HepG2 (cell line): ENCODE measurements around the gene MPG. TPM values are rescaled to one million over a fixed set of nuclear protein-coding genes. Genes with fewer than 3 reads are reported as not detected.
"Not testable (repeated sequence)": the region's sequence is repeated elsewhere in the genome, so short reads cannot be mapped to it uniquely, and the experiment has no call there.

Experiments used
- ATAC-seq: fragments of 200-7000 bp; cut with Tn5 transposase; 3 replicates; pipeline ENCODE4 v1.9.1; 2020; ENCODE audit warnings: mild to moderate bottlenecking, moderate library complexity
- BruUV-seq: library from RNA; stranded (reverse); fragments of 400-500 nt; replicated peaks from 2 replicates; lab custom pipeline; 2021; lab: Mats Ljungman, UMichigan
- CTCF ChIA-PET: fragments of 300-600 bp; formaldehyde crosslinking; extraction: SDS; loops from one replicate; lab custom pipeline; 2021; ENCODE audit warnings: low total read pairs, inconsistent platforms, low intra/inter-chr PET ratio; lab: Yijun Ruan, JAX
- POLR2A ChIA-PET: fragments of 350-600 bp; sonication (Branson Sonifier 250); formaldehyde crosslinking; loops from one replicate; lab custom pipeline; 2020; ENCODE audit warnings: antibody characterized with exemption, inconsistent platforms; lab: Yijun Ruan, JAX
- DNase-seq: peaks from one replicate; pipeline ENCODE4 v3.0.0-alpha.2; 2015; ENCODE audit warnings: low spot score
- FAIRE-seq: peaks from 3 replicates; lab custom pipeline; 2011; peaks lifted over from hg19 to GRCh38; lab: Jason Lieb, UNC
- H2AFZ ChIP-seq: one replicate; pipeline ENCODE4 v1.6.1; 2011; ENCODE audit warnings: low read length, inconsistent platforms
- H3K27ac ChIP-seq: fragments of 300-600 bp; 3 replicates; pipeline ENCODE4 v1.8.0; 2011; ENCODE audit warnings: mixed run types, mild to moderate bottlenecking, mixed read lengths, low read length, inconsistent platforms; ENCODE audit not compliant: insufficient read depth; ENCODE audit errors: extremely low read length
- H3K27me3 ChIP-seq, 2 experiments: fragments of 200-600 bp in 1 of 2; 2 replicates in 1 of 2; 3 replicates in 1 of 2; pipeline versions ENCODE4 v1.6.0 to v1.8.0; 2011; ENCODE audit warnings: low read length in 2 of 2, mild to moderate bottlenecking in 2 of 2, moderate library complexity in 2 of 2, inconsistent platforms in 1 of 2; ENCODE audit not compliant: insufficient read depth in 2 of 2, control insufficient read depth in 1 of 2
- H3K36me3 ChIP-seq, 2 experiments: fragments of 200-600 bp in 1 of 2; replicated peaks in 1 of 2; 2 replicates in 1 of 2; 3 replicates in 1 of 2; pipeline versions ENCODE4 v1.5.1 to v1.8.0; 2011; ENCODE audit warnings: low read length in 2 of 2, inconsistent platforms in 1 of 2; ENCODE audit not compliant: insufficient read depth in 2 of 2, control insufficient read depth in 1 of 2
- H3K4me1 ChIP-seq: 2 replicates; pipeline ENCODE4 v1.5.1; 2012; ENCODE audit warnings: low read length, inconsistent platforms; ENCODE audit not compliant: insufficient read depth
- H3K4me2 ChIP-seq: 2 replicates; pipeline ENCODE4 v1.6.0; 2011; ENCODE audit warnings: low read depth, low read length, inconsistent platforms
- H3K4me3 ChIP-seq, 3 experiments: fragments of 200-600 bp in 1 of 3; sonication (generic), shearing (Covaris generic) in 1 of 3; replicated peaks in 1 of 3; 2 replicates each; pipeline ENCODE4 v1.5.1; 2011 to 2016; ENCODE audit warnings: low read length in 3 of 3, inconsistent platforms in 2 of 3, low read depth in 2 of 3, mild to moderate bottlenecking in 2 of 3, control low read depth in 1 of 3, mixed read lengths in 1 of 3; ENCODE audit not compliant: insufficient read depth in 1 of 3
- H3K79me2 ChIP-seq: one replicate; pipeline ENCODE4 v1.6.1; 2011; ENCODE audit warnings: low read length, inconsistent platforms; ENCODE audit not compliant: insufficient read depth
- H3K9ac ChIP-seq: 2 replicates; pipeline ENCODE4 v1.6.0; 2011; ENCODE audit warnings: mild to moderate bottlenecking, low read depth, low read length, inconsistent platforms; ENCODE audit not compliant: insufficient read depth
- H3K9me3 ChIP-seq: 2 replicates; pipeline ENCODE4 v1.5.1; 2012; ENCODE audit warnings: mild to moderate bottlenecking, low read length
- H4K20me1 ChIP-seq: 2 replicates; pipeline ENCODE4 v1.6.0; 2011; ENCODE audit warnings: inconsistent platforms, mild to moderate bottlenecking, low read length, moderate library complexity; ENCODE audit not compliant: insufficient read depth
- FIP1L1 ChIP-seq: fragments of 200-400 bp; formaldehyde crosslinking; IDR thresholded peaks from 2 replicates; pipeline ENCODE4 v1.6.1; 2018; ENCODE audit warnings: low read depth, mild to moderate bottlenecking, low read length, moderate library complexity, borderline replicate concordance; ENCODE audit not compliant: insufficient read depth
- FOXP1 ChIP-seq, 2 experiments: fragments of 450-650 bp in 1 of 2; IDR thresholded peaks; 2 replicates each; pipeline ENCODE4 v1.6.1; 2017 to 2018; ENCODE audit warnings: antibody characterized with exemption in 1 of 2
- NCOA2 ChIP-seq: sonication (generic); formaldehyde crosslinking; IDR thresholded peaks from 2 replicates; pipeline ENCODE4 v1.8.0; 2022; ENCODE audit warnings: inconsistent platforms
- NFKBIZ ChIP-seq: IDR thresholded peaks from 2 replicates; pipeline ENCODE4 v1.6.1; 2018; ENCODE audit warnings: missing genetic modification reagents, missing compliant biosample characterization
- ZFP41 ChIP-seq: sonication (generic); formaldehyde crosslinking; IDR thresholded peaks from 2 replicates; pipeline ENCODE4 v1.4.0; 2020; ENCODE audit warnings: mild to moderate bottlenecking, missing genetic modification reagents, borderline replicate concordance
- ZNF687 ChIP-seq: sonication (generic); formaldehyde crosslinking; IDR thresholded peaks from 2 replicates; pipeline ENCODE4 v1.5.1; 2020; ENCODE audit warnings: mild to moderate bottlenecking, missing genetic modification reagents, moderate library complexity
- ZSCAN30 ChIP-seq: sonication (generic); formaldehyde crosslinking; IDR thresholded peaks from 2 replicates; pipeline ENCODE4 v1.5.0; 2020; ENCODE audit warnings: mild to moderate bottlenecking, missing genetic modification reagents
- ZXDC ChIP-seq: sonication (generic); formaldehyde crosslinking; IDR thresholded peaks from 2 replicates; pipeline ENCODE4 v1.5.0; 2020; ENCODE audit warnings: mild to moderate bottlenecking, missing genetic modification reagents
- WGBS: methylation state at CpG from one replicate; pipeline ENCODE4 v1.1.6; 2017; ENCODE audit warnings: low lambda C conversion rate; 5-methylcytosine and 5-hydroxymethylcytosine counted together
- in situ Hi-C: cut with HindIII; loops from 2 replicates; pipeline ENCODE4 v1.10.0; 2017; ENCODE audit warnings: low pct_unique_long_range_greater_than_20kb; ENCODE audit not compliant: extremely low pct_ligation_motif_present
- intact Hi-C: fragments of 100-400 bp; cut with micrococcal nuclease; formaldehyde crosslinking; loops from one replicate; pipeline ENCODE4 v1.10.0; 2022; ENCODE audit not compliant: unreplicated experiment
- polyA plus RNA-seq, 8 experiments: library from polyadenylated mRNA; depleted of rRNA in 3 of 8; stranded (reverse) in 7 of 8; unstranded in 1 of 8; fragments of >200 nt; fragmentation: Illumina TruSeq in 4 of 8; extraction: Trizol in 4 of 8; gene quantifications; 2 replicates each; pipeline versions ENCODE4 v1.2.1 to v1.2.3, GENCODE V29; 2011 to 2016; ENCODE audit warnings: low read depth in 4 of 8, missing spikeins in 1 of 8, mixed read lengths in 1 of 8; ENCODE audit not compliant: insufficient read depth in 1 of 8
- total RNA-seq, 5 experiments: library from RNA; depleted of rRNA; stranded (reverse); fragments of >200 nt; fragmentation: Illumina TruSeq; extraction: Trizol; gene quantifications; 2 replicates each; pipeline ENCODE4 v1.2.3, GENCODE V29; 2016; ENCODE audit warnings: low read depth in 1 of 5
- TF ChIP-seq, protein P1 (sequence below): fragments of 450-650 bp; IDR thresholded peaks from 2 replicates; pipeline ENCODE4 v1.6.1; 2017; ENCODE audit warnings: mild to moderate bottlenecking

The MPG gene
- total and polyA plus RNA-seq, 2 of the 13 experiments (the other 11 are each of a cell fraction or from before 2014, with no cell fraction given) = 59.1 to 62.5 TPM

DNA sequence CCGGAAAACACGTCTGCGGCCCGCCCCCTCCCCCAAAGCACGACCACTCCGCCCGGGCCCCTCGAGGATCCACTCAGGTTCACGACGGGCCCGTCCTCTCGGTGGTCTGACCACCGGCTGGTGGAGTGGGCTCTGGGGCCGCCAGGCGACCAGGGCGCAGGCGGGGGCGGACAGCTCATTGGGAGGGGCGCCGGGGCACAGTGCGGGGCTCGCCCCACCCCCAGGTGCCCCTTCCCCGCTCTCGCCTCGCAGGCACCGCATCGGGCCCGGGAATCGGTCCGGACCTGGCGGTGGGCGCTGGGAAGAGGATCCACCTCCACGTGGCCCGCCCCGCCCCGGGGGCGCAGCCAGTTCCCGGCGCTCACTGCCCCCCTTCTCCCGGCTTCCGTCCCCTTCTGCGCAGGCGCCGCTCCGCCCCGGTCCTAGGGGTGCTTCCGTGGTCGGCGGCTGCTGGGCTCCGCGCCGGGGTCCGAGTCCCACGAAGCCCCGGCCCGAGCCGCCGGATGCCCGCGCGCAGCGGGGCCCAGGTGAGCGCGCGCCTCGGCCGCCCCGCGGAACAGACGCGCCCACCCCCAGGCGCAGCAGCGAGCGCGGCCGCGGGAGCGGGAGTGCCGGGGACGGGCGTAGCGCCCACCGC lies at the start of gene MPG (continued):
- TF ChIP-seq ZNF687 (CRISPR knock-in tag) (peak; percentile 72), ZFP41 (no peak), ZXDC (CRISPR knock-in tag) (peak; percentile 28; the same call in 1 of the 2 replicates), ZSCAN30 (CRISPR knock-in tag) (no peak), NCOA2 (no peak; the same call in 1 of the 2 replicates), NFKBIZ (CRISPR knock-in tag) (no peak), FOXP1 (IDR thresholded peaks at IDR 0.05) (no peak), FOXP1 (CRISPR knock-in tag; IDR thresholded peaks at IDR 0.05) (no peak), FIP1L1 (no peak)
- TF ChIP-seq, protein P1, sequence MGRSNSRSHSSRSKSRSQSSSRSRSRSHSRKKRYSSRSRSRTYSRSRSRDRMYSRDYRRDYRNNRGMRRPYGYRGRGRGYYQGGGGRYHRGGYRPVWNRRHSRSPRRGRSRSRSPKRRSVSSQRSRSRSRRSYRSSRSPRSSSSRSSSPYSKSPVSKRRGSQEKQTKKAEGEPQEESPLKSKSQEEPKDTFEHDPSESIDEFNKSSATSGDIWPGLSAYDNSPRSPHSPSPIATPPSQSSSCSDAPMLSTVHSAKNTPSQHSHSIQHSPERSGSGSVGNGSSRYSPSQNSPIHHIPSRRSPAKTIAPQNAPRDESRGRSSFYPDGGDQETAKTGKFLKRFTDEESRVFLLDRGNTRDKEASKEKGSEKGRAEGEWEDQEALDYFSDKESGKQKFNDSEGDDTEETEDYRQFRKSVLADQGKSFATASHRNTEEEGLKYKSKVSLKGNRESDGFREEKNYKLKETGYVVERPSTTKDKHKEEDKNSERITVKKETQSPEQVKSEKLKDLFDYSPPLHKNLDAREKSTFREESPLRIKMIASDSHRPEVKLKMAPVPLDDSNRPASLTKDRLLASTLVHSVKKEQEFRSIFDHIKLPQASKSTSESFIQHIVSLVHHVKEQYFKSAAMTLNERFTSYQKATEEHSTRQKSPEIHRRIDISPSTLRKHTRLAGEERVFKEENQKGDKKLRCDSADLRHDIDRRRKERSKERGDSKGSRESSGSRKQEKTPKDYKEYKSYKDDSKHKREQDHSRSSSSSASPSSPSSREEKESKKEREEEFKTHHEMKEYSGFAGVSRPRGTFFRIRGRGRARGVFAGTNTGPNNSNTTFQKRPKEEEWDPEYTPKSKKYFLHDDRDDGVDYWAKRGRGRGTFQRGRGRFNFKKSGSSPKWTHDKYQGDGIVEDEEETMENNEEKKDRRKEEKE = no peak
- TF ChIP-seq, all 625 proteins: peak for 121

DNA sequence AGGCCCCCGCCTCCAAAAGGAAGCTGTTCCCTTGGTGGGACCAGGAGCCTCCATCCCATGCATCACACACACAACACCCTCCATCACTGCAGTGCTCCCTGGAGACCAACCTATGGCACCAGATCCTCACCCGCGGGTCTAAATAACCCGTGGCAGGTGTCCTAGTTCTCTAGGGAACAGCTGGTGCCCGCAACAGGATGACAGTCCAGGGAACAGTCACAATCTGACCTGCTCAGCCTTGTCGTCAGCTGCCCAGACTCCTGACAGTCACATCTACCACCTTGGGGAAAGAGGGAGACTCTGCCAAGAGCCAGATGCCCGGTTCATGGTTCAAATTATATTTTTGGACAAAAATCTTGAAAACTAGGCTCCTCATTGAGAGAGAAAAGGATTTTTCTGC lies 47.4 kb upstream of the MPG start:
- H3K36me3 ChIP-seq, H3K4me2 ChIP-seq, H3K9me3 ChIP-seq, DNase-seq, H3K27ac ChIP-seq, FAIRE-seq, intact Hi-C loops, POLR2A ChIA-PET, H3K9ac ChIP-seq, H3K79me2 ChIP-seq, in situ Hi-C loops, BruUV-seq, H3K27me3 ChIP-seq, H4K20me1 ChIP-seq, CTCF ChIA-PET, H3K4me3 ChIP-seq, ATAC-seq, H2AFZ ChIP-seq: not testable (repeated sequence)
- WGBS = 75% methylated on average over 1 of the region's 7 CpGs
- H3K4me1 ChIP-seq = peaks cover 11% of the 10 kb centered on the region
